IPS-NIHi7 (cell line): ENCODE results near the gene MICAL2.

Source experiments
- DNase-seq: peaks from one replicate; pipeline ENCODE4 v3.0.0; 2012; ENCODE audit warnings: mixed read lengths; ENCODE audit errors: extremely low spot score

The MICAL2 gene

GRCh38 chr11:12246147-12246546, 135.8 kb downstream of the MICAL2 start:
- no peak for DNase-seq

GRCh38 chr11:12246989-12247388, 136.6 kb downstream of the MICAL2 start:
- DNase-seq: no peak

GRCh38 chr11:12247543-12248254, 137.3 kb downstream of the MICAL2 start:
- no peak for DNase-seq

GRCh38 chr11:12248330-12248729, 137.9 kb downstream of the MICAL2 start:
- DNase-seq: peak; percentile 35

GRCh38 chr11:12249590-12250260, 139.3 kb downstream of the MICAL2 start:
- no peak for DNase-seq

GRCh38 chr11:12251666-12252560, 141.5 kb downstream of the MICAL2 start:
- DNase-seq: no peak

- DNase-seq: no peak
Measured at GRCh38 chr11:12253843-12254281, 143.5 kb downstream of the MICAL2 start.

GRCh38 chr11:12258451-12258850, 148.1 kb downstream of the MICAL2 start:
- DNase-seq: no peak

GRCh38 chr11:12259956-12260355, 149.6 kb downstream of the MICAL2 start:
- no peak for DNase-seq

GRCh38 chr11:12260731-12261521, 150.5 kb downstream of the MICAL2 start:
- no peak for DNase-seq

GRCh38 chr11:12261551-12261950, 151.2 kb downstream of the MICAL2 start:
- DNase-seq: no peak

- no peak for DNase-seq
Measured at GRCh38 chr11:12263141-12263693, 152.8 kb downstream of the MICAL2 start.

GRCh38 chr11:12264361-12264760, 154.0 kb downstream of the MICAL2 start:
- DNase-seq: no peak

- no peak for DNase-seq
Measured at GRCh38 chr11:12266132-12266531, 155.7 kb downstream of the MICAL2 start.

- DNase-seq: peak; percentile 40
Measured at GRCh38 chr11:12266943-12267342, 156.6 kb downstream of the MICAL2 start.

GRCh38 chr11:12267921-12268320, 157.5 kb downstream of the MICAL2 start:
- DNase-seq: no peak

GRCh38 chr11:12269104-12269441, 158.7 kb downstream of the MICAL2 start:
- no peak for DNase-seq

- no peak for DNase-seq
Measured at GRCh38 chr11:12269446-12270214, 159.2 kb downstream of the MICAL2 start.

- DNase-seq: no peak
Measured at GRCh38 chr11:12270215-12270797, 159.9 kb downstream of the MICAL2 start.

GRCh38 chr11:12270817-12271216, 160.4 kb downstream of the MICAL2 start:
- DNase-seq: no peak
